Neural cell (in vitro differentiated cells): ENCODE results near the gene TPST2.

Source experiments
- CTCF ChIP-seq: fragments of 450-650 bp; IDR thresholded peaks from 2 replicates; pipeline ENCODE4 v1.5.1; 2014; ENCODE audit warnings: antibody characterized with exemption, mild to moderate bottlenecking, moderate library complexity; ENCODE audit not compliant: poor library complexity, severe bottlenecking
- EP300 ChIP-seq: fragments of 450-650 bp; conservative IDR thresholded peaks from 2 replicates; pipeline ENCODE4 v1.6.1; 2014; ENCODE audit warnings: antibody characterized with exemption, mild to moderate bottlenecking, moderate library complexity; ENCODE audit not compliant: poor library complexity, severe bottlenecking
- EZH2 ChIP-seq: fragments of 200-600, 300-800 bp; shearing (Covaris generic), sonication (generic); IDR thresholded peaks from 2 replicates; pipeline ENCODE4 v1.6.1; 2014; ENCODE audit warnings: antibody characterized with exemption, low read length, borderline replicate concordance, mild to moderate bottlenecking; ENCODE audit not compliant: insufficient read depth, poor library complexity, severe bottlenecking
- MXI1 ChIP-seq: fragments of 450-650 bp; conservative IDR thresholded peaks from 2 replicates; pipeline ENCODE4 v1.6.1; 2014; ENCODE audit warnings: antibody characterized with exemption, mild to moderate bottlenecking; ENCODE audit not compliant: poor library complexity, severe bottlenecking
- POLR2AphosphoS5 ChIP-seq: IDR thresholded peaks from 2 replicates; pipeline ENCODE4 v1.6.1; 2012
- TAF1 ChIP-seq: IDR thresholded peaks from 2 replicates; pipeline ENCODE4 v1.6.1; 2012; ENCODE audit warnings: low read depth
- TF ChIP-seq, protein P1 (sequence below): IDR thresholded peaks from 2 replicates; pipeline ENCODE4 v1.6.1; 2012; ENCODE audit warnings: borderline replicate concordance

- TF ChIP-seq POLR2AphosphoS5 (no peak), CTCF (no peak), EP300 (no peak), MXI1 (no peak), EZH2 (no peak), TAF1 (no peak)
- TF ChIP-seq, protein P1, sequence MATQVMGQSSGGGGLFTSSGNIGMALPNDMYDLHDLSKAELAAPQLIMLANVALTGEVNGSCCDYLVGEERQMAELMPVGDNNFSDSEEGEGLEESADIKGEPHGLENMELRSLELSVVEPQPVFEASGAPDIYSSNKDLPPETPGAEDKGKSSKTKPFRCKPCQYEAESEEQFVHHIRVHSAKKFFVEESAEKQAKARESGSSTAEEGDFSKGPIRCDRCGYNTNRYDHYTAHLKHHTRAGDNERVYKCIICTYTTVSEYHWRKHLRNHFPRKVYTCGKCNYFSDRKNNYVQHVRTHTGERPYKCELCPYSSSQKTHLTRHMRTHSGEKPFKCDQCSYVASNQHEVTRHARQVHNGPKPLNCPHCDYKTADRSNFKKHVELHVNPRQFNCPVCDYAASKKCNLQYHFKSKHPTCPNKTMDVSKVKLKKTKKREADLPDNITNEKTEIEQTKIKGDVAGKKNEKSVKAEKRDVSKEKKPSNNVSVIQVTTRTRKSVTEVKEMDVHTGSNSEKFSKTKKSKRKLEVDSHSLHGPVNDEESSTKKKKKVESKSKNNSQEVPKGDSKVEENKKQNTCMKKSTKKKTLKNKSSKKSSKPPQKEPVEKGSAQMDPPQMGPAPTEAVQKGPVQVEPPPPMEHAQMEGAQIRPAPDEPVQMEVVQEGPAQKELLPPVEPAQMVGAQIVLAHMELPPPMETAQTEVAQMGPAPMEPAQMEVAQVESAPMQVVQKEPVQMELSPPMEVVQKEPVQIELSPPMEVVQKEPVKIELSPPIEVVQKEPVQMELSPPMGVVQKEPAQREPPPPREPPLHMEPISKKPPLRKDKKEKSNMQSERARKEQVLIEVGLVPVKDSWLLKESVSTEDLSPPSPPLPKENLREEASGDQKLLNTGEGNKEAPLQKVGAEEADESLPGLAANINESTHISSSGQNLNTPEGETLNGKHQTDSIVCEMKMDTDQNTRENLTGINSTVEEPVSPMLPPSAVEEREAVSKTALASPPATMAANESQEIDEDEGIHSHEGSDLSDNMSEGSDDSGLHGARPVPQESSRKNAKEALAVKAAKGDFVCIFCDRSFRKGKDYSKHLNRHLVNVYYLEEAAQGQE, result no peak
These were observed 41.4 kb upstream of the TPST2 start for GRCh38 chr22:26631282-26631681.
